ENCODE measurements around the gene DECR2. TPM values are rescaled to one million over a fixed set of nuclear protein-coding genes. Genes with fewer than 3 reads are reported as not detected.

Gene DECR2
- total RNA-seq, 6 donors from 2014 or later, result 8.6 to 22.4 (median 14.6) TPM

DNA sequence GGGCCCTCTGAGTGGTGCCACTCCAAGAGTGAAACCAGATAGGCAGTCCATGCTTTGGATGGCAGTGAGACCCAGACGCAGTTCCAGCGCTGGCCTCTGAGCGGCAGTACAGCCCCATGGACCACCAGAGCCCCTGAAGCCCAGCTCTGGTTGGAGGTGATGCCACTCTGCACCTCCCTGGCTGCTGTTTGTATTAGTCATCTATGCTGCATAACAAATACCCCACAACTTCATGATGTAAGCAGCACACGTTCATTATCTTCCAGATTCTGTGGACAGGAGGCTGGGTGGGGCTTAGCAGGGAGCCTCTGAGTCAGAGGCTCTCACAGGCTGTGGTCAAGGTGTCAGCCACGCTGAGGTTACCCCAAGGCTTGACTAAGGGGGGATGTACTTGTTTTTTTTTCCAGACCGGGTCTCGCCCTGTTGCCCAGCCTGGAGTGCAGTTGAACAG, 9.8 kb upstream of the DECR2 start:
- H3K4me3 ChIP-seq, result no peak overlapping the region
- peaks cover 0 to 3% (median 0%) of the 10 kb centered on the region in 4 donors for H3K9me3 ChIP-seq
- peaks cover 6 to 9% (median 8%) of the 10 kb centered on the region in 4 donors for H3K4me1 ChIP-seq
- 72 to 88% methylated on average over 4 to 7 of the region's 7 CpGs for WGBS, 2 donors
- peak; percentile 86 to 88 for ATAC-seq (ENCODE audit: low FRiP score in 2 of 2)
- peak; percentile 71 to 91 for DNase-seq
- no peaks in the 10 kb centered on the region for H3K27me3 ChIP-seq
- no peak for TF ChIP-seq POLR2AphosphoS5 (IDR thresholded peaks at IDR 0.05)
- TF ChIP-seq, protein P1, sequence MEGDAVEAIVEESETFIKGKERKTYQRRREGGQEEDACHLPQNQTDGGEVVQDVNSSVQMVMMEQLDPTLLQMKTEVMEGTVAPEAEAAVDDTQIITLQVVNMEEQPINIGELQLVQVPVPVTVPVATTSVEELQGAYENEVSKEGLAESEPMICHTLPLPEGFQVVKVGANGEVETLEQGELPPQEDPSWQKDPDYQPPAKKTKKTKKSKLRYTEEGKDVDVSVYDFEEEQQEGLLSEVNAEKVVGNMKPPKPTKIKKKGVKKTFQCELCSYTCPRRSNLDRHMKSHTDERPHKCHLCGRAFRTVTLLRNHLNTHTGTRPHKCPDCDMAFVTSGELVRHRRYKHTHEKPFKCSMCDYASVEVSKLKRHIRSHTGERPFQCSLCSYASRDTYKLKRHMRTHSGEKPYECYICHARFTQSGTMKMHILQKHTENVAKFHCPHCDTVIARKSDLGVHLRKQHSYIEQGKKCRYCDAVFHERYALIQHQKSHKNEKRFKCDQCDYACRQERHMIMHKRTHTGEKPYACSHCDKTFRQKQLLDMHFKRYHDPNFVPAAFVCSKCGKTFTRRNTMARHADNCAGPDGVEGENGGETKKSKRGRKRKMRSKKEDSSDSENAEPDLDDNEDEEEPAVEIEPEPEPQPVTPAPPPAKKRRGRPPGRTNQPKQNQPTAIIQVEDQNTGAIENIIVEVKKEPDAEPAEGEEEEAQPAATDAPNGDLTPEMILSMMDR (IDR thresholded peaks at IDR 0.05), result peak; percentile 67 to 86 (median 77)
- H3K36me3 ChIP-seq, result no peaks in the 10 kb centered on the region
- H3K27ac ChIP-seq, result no peak overlapping the region

DNA sequence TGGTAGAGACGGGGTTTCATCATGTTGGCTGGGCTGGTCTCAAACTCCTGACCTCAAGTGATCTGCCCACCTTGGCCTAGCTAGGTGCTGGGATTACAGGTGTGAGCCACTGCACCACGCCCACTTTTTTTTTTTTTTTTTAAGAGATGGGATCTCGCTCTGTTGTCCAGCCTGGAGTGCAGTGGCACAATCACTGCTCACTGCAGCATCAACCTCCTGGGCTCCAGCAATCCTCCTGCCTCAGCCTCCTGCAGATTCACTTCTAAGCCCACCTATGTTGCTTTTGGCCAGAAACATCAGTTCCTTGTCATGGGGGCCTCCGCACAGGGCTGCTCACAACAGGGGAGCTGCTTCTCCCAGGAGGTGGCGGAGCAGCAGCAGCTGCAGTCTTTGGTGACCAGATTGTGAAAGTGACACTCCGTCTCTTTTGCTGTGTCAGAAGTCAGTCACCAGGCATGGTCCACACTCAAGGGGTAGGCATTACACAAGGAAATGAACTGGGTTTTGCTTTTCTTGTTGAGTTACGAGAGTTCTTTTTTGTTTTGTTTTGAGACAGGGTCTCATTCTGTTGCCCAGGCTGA, 9.1 kb upstream of the DECR2 start:
- H3K4me1 ChIP-seq, result peaks cover 7 to 9% (median 8%) of the 10 kb centered on the region in 4 donors
- no peak overlapping the region for H3K27ac ChIP-seq
- TF ChIP-seq POLR2A (IDR thresholded peaks at IDR 0.05), result no peak
- TF ChIP-seq POLR2AphosphoS5 (IDR thresholded peaks at IDR 0.05), result no peak
- no peak for TF ChIP-seq EP300 (IDR thresholded peaks at IDR 0.05)
- TF ChIP-seq, protein P1 (IDR thresholded peaks at IDR 0.05), result no peak
- 80 to 92% methylated on average over 5 to 7 of the region's 7 CpGs for WGBS, 2 donors
- no peaks in the 10 kb centered on the region for H3K27me3 ChIP-seq
- H3K4me3 ChIP-seq, result no peak overlapping the region
- peaks cover 0 to 3% (median 0%) of the 10 kb centered on the region in 4 donors for H3K9me3 ChIP-seq
- ATAC-seq (ENCODE audit: low FRiP score in 2 of 2), result no peak
- DNase-seq, result no peak
- no peaks in the 10 kb centered on the region for H3K36me3 ChIP-seq

DNA sequence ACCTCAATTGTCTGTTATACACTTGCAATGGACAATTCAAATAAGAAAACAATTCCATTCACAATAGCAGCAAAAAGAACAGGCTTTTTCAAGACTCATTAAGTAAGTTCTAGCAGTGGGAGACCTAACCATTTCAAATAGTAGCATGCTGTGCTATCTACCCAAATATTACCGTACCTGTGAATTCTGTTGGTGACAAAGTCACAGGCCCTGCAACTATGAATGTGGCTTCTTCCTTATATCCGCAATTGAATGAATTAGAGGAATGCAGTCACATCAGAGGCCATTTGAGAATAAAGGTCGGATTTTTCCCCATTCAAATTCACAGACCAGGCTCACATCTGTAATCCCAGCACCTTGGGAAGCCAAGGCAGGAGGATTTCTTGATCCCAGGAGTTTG, 5.5 kb upstream of the DECR2 start:
- H3K27me3 ChIP-seq, result no peaks in the 10 kb centered on the region
- H3K27ac ChIP-seq, result peak overlapping the region; percentile 51 to 90 (median 64)
- DNase-seq (no peak), ATAC-seq (ENCODE audit: low FRiP score in 2 of 2) (no peak)
- H3K36me3 ChIP-seq, result peaks cover 0 to 4% (median 0%) of the 10 kb centered on the region in 4 donors
- TF ChIP-seq EP300 (IDR thresholded peaks at IDR 0.05) (no peak), POLR2A (IDR thresholded peaks at IDR 0.05) (no peak), POLR2AphosphoS5 (IDR thresholded peaks at IDR 0.05) (no peak)
- TF ChIP-seq, protein P1 (IDR thresholded peaks at IDR 0.05), result no peak
- H3K4me3 ChIP-seq, result peak overlapping the region in 3 of 4 donors; percentile 79 to 87 (median 82)
- H3K4me1 ChIP-seq, result peaks cover 15 to 27% (median 23%) of the 10 kb centered on the region in 4 donors
- peaks cover 0 to 3% (median 0%) of the 10 kb centered on the region in 4 donors for H3K9me3 ChIP-seq
- WGBS, 2 donors, result 29 to 45% methylated on average over 3 of the region's 3 CpGs

DNA sequence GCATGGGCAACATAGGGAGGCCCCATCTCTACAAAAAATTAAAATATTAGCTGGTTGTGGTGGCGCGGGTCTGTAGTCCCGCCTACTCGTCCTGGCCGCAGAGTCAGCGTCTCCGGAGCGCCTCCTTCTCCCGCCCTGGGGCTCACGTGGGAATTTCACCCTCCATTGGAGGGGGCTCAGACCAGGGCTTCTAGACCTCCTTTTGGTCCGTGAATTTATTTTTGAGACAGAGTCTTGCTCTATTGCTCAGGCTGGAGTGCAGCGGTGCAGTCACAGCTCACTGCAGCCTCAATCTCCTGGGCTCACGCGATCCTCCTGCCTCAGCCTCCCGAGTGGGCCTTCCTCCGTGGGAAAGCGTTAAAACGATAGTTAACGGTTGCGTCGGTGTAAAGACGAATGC, 5.1 kb upstream of the DECR2 start:
- peaks cover 0 to 3% (median 0%) of the 10 kb centered on the region in 4 donors for H3K9me3 ChIP-seq
- peaks cover 15 to 27% (median 23%) of the 10 kb centered on the region in 4 donors for H3K4me1 ChIP-seq
- peak overlapping the region in 3 of 4 donors; percentile 79 to 87 (median 82) for H3K4me3 ChIP-seq
- peak in 1 of 2 donors; percentile 9 for TF ChIP-seq POLR2AphosphoS5 (IDR thresholded peaks at IDR 0.05)
- no peak for TF ChIP-seq POLR2A (IDR thresholded peaks at IDR 0.05)
- no peaks in the 10 kb centered on the region for H3K27me3 ChIP-seq
- H3K36me3 ChIP-seq, result peaks cover 0 to 4% (median 0%) of the 10 kb centered on the region in 4 donors
- ATAC-seq (ENCODE audit: low FRiP score in 2 of 2) (peak in 1 of 2 donors; percentile 49), DNase-seq (peak in 1 of 2 donors; percentile 54)
- H3K27ac ChIP-seq, result peak overlapping the region; percentile 51 to 90 (median 64)
- 1 to 3% methylated on average over 17 to 22 of the region's 22 CpGs for WGBS, 2 donors

DNA sequence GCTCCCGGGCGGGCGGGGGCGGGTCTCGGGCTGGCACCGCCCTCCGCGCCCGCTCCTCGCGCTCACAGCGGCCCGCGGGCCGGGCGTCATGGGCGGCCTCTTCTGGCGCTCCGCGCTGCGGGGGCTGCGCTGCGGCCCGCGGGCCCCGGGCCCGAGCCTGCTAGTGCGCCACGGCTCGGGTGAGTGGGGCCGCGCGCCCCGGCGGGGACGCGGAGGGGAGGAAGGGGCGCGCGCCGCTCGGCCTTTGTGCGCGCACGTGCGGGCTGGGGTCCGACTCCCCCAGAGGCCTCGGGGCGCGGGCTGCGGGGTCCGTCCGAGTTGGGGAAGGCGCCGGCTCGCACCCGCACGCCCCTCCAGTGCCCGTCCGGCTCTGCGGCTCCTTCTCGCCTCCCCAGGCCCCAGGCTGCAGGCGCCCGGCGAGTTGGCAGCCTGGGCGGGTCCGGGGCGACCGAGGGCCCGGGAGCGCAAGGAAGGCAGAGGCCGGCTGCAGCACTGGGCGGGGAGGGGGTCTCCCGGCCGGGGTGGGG, 4.5 kb upstream of the DECR2 start, which contains the start of gene NME4:
NME4 (plus strand) TSS at position 65 of the 527 bp plus-strand sequence; CDS start at position 89, 24 bp downstream.
- Histone ChIP-seq H3K4me3 (peak within 1 kb of the TSS; percentile 63 to 87 (median 80)), H3K4me1 (peaks cover 16 to 29% (median 26%) of the 10 kb centered on the region in 4 donors), H3K9me3 (no peaks in the 10 kb centered on the region), H3K27me3 (no peaks in the 10 kb centered on the region), H3K27ac (peak within 1 kb of the TSS; percentile 60 to 90 (median 80)), H3K36me3 (peaks cover 0 to 4% (median 0%) of the 10 kb centered on the region in 4 donors)
- 0% methylated on average over 3 to 34 of the region's 75 CpGs for WGBS, 2 donors
- DNase-seq (peak in 1 of 2 donors; percentile 91), ATAC-seq (ENCODE audit: low FRiP score in 2 of 2) (peak in 1 of 2 donors; percentile 23)
- TF ChIP-seq POLR2AphosphoS5 (IDR thresholded peaks at IDR 0.05) (no peak), POLR2A (IDR thresholded peaks at IDR 0.05) (no peak), EP300 (IDR thresholded peaks at IDR 0.05) (no peak)
